ENCODE data around the gene FRMD6.

FRMD6 gene

DNA sequence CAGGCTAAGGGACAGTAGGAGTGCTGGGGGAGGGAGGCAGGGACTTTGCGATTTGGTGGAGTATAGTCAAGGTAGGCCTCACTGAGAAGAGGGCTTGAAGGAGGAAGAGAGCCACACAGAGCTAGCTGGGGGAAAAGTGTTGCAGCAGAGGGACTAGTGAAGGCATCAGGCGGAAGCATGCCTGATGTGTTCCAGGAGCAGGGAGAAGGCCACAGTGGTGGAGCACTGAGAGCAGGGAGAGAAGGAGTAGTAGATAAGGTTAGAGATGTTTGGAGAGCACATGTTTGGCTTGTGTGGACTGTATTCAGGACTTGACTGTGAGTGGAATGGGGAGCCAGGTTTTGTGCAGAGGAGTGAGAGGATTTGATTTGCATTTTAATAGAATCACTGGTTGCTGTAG lies 9.0 kb downstream of the FRMD6 start:
- no peak for DNase-seq (ENCODE audit: low read depth in 2 of 2)
- TF ChIP-seq, protein P1, sequence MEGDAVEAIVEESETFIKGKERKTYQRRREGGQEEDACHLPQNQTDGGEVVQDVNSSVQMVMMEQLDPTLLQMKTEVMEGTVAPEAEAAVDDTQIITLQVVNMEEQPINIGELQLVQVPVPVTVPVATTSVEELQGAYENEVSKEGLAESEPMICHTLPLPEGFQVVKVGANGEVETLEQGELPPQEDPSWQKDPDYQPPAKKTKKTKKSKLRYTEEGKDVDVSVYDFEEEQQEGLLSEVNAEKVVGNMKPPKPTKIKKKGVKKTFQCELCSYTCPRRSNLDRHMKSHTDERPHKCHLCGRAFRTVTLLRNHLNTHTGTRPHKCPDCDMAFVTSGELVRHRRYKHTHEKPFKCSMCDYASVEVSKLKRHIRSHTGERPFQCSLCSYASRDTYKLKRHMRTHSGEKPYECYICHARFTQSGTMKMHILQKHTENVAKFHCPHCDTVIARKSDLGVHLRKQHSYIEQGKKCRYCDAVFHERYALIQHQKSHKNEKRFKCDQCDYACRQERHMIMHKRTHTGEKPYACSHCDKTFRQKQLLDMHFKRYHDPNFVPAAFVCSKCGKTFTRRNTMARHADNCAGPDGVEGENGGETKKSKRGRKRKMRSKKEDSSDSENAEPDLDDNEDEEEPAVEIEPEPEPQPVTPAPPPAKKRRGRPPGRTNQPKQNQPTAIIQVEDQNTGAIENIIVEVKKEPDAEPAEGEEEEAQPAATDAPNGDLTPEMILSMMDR (IDR thresholded peaks at IDR 0.05; ENCODE audit: low read depth, low read length): no peak

DNA sequence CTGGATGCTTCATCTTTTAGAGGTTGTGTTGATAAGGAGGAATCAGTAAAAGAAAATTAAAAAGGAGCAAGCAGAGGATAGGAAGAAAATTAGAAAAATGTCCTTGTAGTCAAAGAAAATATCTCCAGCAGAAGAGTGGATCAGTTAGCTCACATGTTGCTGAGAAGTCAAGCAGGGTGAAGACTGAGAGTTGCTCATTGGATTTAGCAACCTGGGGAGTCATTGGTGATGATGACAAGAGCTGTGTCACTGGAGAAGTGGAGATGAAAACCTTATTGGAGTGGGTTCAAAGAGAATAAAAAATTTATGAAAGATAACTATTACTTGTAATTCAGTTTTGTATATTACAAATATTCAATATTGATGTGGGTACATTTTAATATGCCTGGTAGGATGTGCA lies 9.8 kb downstream of the FRMD6 start:
- DNase-seq (ENCODE audit: low read depth in 2 of 2): peak in 1 of 2 donors; percentile 61
- TF ChIP-seq, protein P1 (IDR thresholded peaks at IDR 0.05; ENCODE audit: low read depth, low read length): no peak
- no peak overlapping the region for H3K4me3 ChIP-seq (replicated peaks in 1 of 2; ENCODE audit: low read depth in 2 of 2, low read length in 2 of 2)

More for the DNA sequence above, 9.0 kb downstream of the FRMD6 start:
- no peak overlapping the region for H3K4me3 ChIP-seq (replicated peaks in 1 of 2; ENCODE audit: low read depth in 2 of 2, low read length in 2 of 2)

DNA sequence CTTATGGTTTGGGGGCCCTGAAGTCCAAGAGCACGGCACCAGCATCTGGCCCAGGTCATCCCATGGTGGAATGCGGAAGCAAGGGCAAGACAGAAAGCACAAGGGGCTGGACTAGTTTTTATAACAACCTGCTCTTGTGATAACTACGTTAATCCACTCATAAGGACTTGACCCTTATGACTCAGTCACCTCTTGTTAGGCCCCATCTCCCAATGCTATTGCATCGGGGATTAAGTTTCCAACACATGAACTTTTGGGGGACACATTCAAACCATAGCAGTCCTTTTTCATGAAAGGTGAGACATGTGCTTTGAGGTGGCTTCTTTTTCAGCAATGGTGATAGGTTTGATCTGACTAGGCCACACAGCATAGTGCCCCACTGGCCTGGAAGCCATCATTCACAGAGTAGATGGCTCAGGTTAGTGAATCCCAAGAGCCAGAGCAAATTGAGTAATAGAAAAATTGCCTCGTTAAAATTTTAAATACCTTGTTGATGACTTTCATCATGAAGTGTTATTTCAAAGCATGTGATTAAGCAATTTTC lies 12.1 kb downstream of the FRMD6 start:
- no peak overlapping the region for H3K4me3 ChIP-seq (replicated peaks in 1 of 2; ENCODE audit: low read depth in 2 of 2, low read length in 2 of 2)
- DNase-seq (ENCODE audit: low read depth in 2 of 2): no peak
- TF ChIP-seq, protein P1 (IDR thresholded peaks at IDR 0.05; ENCODE audit: low read depth, low read length): no peak

DNA sequence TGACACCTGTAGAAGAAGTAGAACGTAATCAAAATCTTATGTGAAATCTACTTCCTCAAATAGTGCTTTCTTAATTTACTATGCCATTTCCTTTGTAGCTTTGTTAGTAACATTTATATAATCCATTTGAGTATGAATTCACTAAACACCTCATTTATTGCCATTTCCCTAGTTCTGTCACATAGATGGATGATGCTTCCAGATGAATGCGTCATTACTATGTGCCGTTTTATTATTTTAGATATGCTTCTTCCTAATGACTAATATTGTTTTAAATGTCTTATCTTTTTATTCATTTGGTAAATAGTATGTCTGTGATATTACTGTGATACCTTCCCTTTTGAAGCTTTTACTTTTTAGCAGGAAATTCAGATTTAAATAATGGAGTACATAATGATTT lies 14.4 kb downstream of the FRMD6 start:
- DNase-seq (ENCODE audit: low read depth in 2 of 2): peak in 1 of 2 donors; percentile 51
- H3K4me3 ChIP-seq (replicated peaks in 1 of 2; ENCODE audit: low read depth in 2 of 2, low read length in 2 of 2): no peak overlapping the region
- TF ChIP-seq, protein P1 (IDR thresholded peaks at IDR 0.05; ENCODE audit: low read depth, low read length): no peak

DNA sequence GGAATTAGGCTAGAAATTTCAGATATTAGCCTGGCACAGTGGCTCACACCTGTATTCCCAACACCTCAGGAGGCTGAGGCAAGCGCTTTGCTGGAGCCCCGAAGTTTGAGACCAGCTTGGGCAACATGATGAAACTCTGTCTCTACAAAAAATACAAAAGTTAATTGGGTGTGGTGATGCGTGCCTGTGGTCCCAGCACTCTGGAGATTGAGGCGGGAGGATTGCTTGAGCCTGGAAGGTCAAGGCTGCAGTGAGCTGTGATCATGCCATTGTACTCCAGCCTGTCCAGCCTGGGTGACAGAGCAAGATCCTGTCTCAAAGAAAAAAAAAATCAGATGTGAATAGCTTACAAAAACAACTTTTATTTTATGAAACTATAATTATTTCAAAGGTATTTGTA lies 15.1 kb downstream of the FRMD6 start:
- TF ChIP-seq, protein P1 (IDR thresholded peaks at IDR 0.05; ENCODE audit: low read depth, low read length): no peak
- DNase-seq (ENCODE audit: low read depth in 2 of 2): peak in 1 of 2 donors; percentile 57
- H3K4me3 ChIP-seq (replicated peaks in 1 of 2; ENCODE audit: low read depth in 2 of 2, low read length in 2 of 2): no peak overlapping the region

DNA sequence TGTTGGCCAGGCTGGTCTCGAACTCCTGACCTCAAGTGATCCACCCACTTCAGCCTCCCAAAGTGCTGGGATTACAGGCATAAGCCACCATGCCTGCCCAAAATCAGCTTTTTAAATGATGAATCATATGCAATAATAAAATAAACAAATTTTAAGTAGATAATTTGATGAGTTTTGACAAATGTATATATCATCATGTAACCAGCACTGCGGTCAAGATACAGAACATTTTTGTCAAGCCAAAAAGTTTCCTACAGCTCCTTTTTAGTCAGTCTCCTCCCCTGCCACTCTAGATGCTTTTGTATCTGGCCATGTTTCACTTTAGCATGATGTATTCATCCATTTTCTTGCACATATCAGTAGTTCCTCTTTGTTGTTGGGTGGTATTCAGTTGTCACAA lies 17.2 kb downstream of the FRMD6 start:
- no peak overlapping the region for H3K4me3 ChIP-seq (replicated peaks in 1 of 2; ENCODE audit: low read depth in 2 of 2, low read length in 2 of 2)
- DNase-seq (ENCODE audit: low read depth in 2 of 2): peak in 1 of 2 donors; percentile 41
- TF ChIP-seq, protein P1 (IDR thresholded peaks at IDR 0.05; ENCODE audit: low read depth, low read length): no peak

All from cardiac fibroblast (primary cell).